ENCODE data around the gene HPSE2. TPM values are rescaled to one million over a fixed set of nuclear protein-coding genes. Genes with fewer than 3 reads are reported as not detected.

HPSE2 gene
- total and polyA plus RNA-seq, 2 of the 13 experiments (the other 11 are each of a cell fraction or from before 2014, with no cell fraction given) = 0.01 TPM; not detected in 1

- no peak for TF ChIP-seq NFAT5 (CRISPR knock-in tag; IDR thresholded peaks at IDR 0.05)
Observed at GRCh38 chr10:98577578-98577977, 658.1 kb downstream of the HPSE2 start (continued).

GRCh38 chr10:98577168-98577567 lies 658.5 kb downstream of the HPSE2 start:
- H2AFZ ChIP-seq (ENCODE audit: low read length) = no peak overlapping the region
- intact Hi-C loops (cut with micrococcal nuclease; ENCODE audit: unreplicated experiment) = no loop called here
- no peak overlapping the region for H3K4me2 ChIP-seq (ENCODE audit: low read depth, low read length)
- H3K9me3 ChIP-seq (ENCODE audit: low read length) = no peaks in the 10 kb centered on the region
- H3K36me3 ChIP-seq (replicated peaks in 1 of 2; ENCODE audit: control insufficient read depth in 1 of 2, insufficient read depth in 2 of 2, low read length in 2 of 2) = no peaks in the 10 kb centered on the region
- no peak overlapping the region for H3K27ac ChIP-seq (ENCODE audit: extremely low read length, insufficient read depth, low read length)
- BruUV-seq (replicated peaks) = no TSS peak
- H3K4me1 ChIP-seq (ENCODE audit: insufficient read depth, low read length) = no peaks in the 10 kb centered on the region
- ChIA-PET POLR2A (no interaction called here), CTCF (ENCODE audit: low intra/inter-chr PET ratio, low total read pairs) (no interaction called here)
- H3K27me3 ChIP-seq (ENCODE audit: control insufficient read depth in 1 of 2, insufficient read depth in 2 of 2, low read length in 2 of 2) = no peaks in the 10 kb centered on the region; a peak in 1 of 5 replicates
- ATAC-seq = no peak
- H3K4me3 ChIP-seq (replicated peaks in 1 of 3; ENCODE audit: insufficient read depth in 1 of 3, low read depth in 2 of 3, low read length in 3 of 3) = no peak overlapping the region
- no peaks in the 10 kb centered on the region for H4K20me1 ChIP-seq (ENCODE audit: insufficient read depth, low read length)
- no peak overlapping the region for H3K9ac ChIP-seq (ENCODE audit: insufficient read depth, low read depth, low read length)
- in situ Hi-C loops (cut with HindIII; ENCODE audit: extremely low pct_ligation_motif_present, low pct_unique_long_range_greater_than_20kb) = no loop called here
- FAIRE-seq = no peak
- H3K79me2 ChIP-seq (ENCODE audit: insufficient read depth, low read length) = no peaks in the 10 kb centered on the region
- peak; percentile 7 for DNase-seq (ENCODE audit: low spot score)
- no peak for TF ChIP-seq POLR2AphosphoS2 (IDR thresholded peaks at IDR 0.05; ENCODE audit: low read depth, low read length)
- TF ChIP-seq ZNF296 (CRISPR knock-in tag; conservative IDR thresholded peaks at IDR 0.05) = no peak
- no peak for TF ChIP-seq KLF16 (CRISPR knock-in tag; IDR thresholded peaks at IDR 0.05)
- no peak for TF ChIP-seq ZNF354B (CRISPR knock-in tag; IDR thresholded peaks at IDR 0.05)
- TF ChIP-seq ZNF292 (CRISPR knock-in tag; IDR thresholded peaks at IDR 0.05; ENCODE audit: borderline replicate concordance, low read depth) = no peak
- no peak for TF ChIP-seq ZNF776 (CRISPR knock-in tag; IDR thresholded peaks at IDR 0.05)
- no peak for TF ChIP-seq ZNF382 (CRISPR knock-in tag; IDR thresholded peaks at IDR 0.05; ENCODE audit: borderline replicate concordance)
- TF ChIP-seq MAX (IDR thresholded peaks at IDR 0.05) = no peak
- no peak for TF ChIP-seq HNF1A (IDR thresholded peaks at IDR 0.05; ENCODE audit: low read depth)
- TF ChIP-seq HNF1A (CRISPR knock-in tag; IDR thresholded peaks at IDR 0.05; ENCODE audit: borderline replicate concordance) = no peak
- no peak for TF ChIP-seq SAP130 (CRISPR knock-in tag; IDR thresholded peaks at IDR 0.05; ENCODE audit: low read depth)
- TF ChIP-seq FOXA1 (IDR thresholded peaks at IDR 0.05) = no peak
- TF ChIP-seq FOXA1 (CRISPR knock-in tag; IDR thresholded peaks at IDR 0.05) = no peak
- no peak for TF ChIP-seq ZNF576 (CRISPR knock-in tag; IDR thresholded peaks at IDR 0.05)
